B cell (primary cell): ENCODE measurements around the gene ARL13A. TPM values are rescaled to one million over a fixed set of nuclear protein-coding genes. Genes with fewer than 3 reads are reported as not detected.
A peak's percentile ranks its signal among the peaks of the same experiment; 100 is the strongest.

Experiments used
- ATAC-seq: fragments of 200-7000 bp; cut with Tn5 transposase; one replicate; pipeline ENCODE4 v1.10.0; 2021; ENCODE audit warnings: low read depth, mild to moderate bottlenecking, moderate number of reproducible peaks, moderate library complexity
- CTCF ChIA-PET: fragments of 350-600 bp; sonication (Branson Sonifier 250); formaldehyde crosslinking; loops from one replicate; lab custom pipeline; 2021; ENCODE audit warnings: antibody characterized with exemption, inconsistent platforms; lab: Charles Lee
- POLR2A ChIA-PET: fragments of 350-600 bp; sonication (Branson Sonifier 250); formaldehyde crosslinking; loops from one replicate; lab custom pipeline; 2021; ENCODE audit warnings: antibody characterized with exemption; lab: Charles Lee
- DNase-seq: peaks from one replicate; pipeline ENCODE4 v3.0.0; 2013
- H2AFZ ChIP-seq: 2 replicates; pipeline ENCODE4 v1.6.1; 2012; ENCODE audit warnings: mild to moderate bottlenecking, low read depth, low read length; ENCODE audit not compliant: insufficient read depth, poor library complexity, severe bottlenecking
- H3K27ac ChIP-seq, 2 donors: 1 replicate in 1 of 2; 2 replicates in 1 of 2; pipeline ENCODE4 v1.5.1; 2012 to 2013; ENCODE audit warnings: low read length in 2 of 2, mild to moderate bottlenecking in 2 of 2, moderate library complexity in 1 of 2
- H3K27me3 ChIP-seq, 4 experiments: fragments of 200-600 bp in 1 of 4; sonication (generic) in 1 of 4; replicated peaks in 1 of 4; 1 replicate in 2 of 4; 2 replicates in 2 of 4; pipeline versions ENCODE4 v1.6.1 to v1.7.0; 2013 to 2016; ENCODE audit warnings: low read length in 3 of 4, mild to moderate bottlenecking in 2 of 4, mixed read lengths in 1 of 4, moderate library complexity in 1 of 4; ENCODE audit not compliant: insufficient read depth in 4 of 4, control insufficient read depth in 3 of 4; ENCODE audit errors: control extremely low read depth in 1 of 4
- H3K36me3 ChIP-seq, 2 experiments: replicated peaks in 1 of 2; 1 replicate in 1 of 2; 2 replicates in 1 of 2; pipeline versions ENCODE4 v1.6.1 to v1.7.1; 2013; ENCODE audit warnings: low read length in 1 of 2; ENCODE audit not compliant: insufficient read depth in 2 of 2, control insufficient read depth in 1 of 2; ENCODE audit errors: control extremely low read depth in 1 of 2, extremely low read depth in 1 of 2
- H3K4me1 ChIP-seq, 2 donors: fragments of 200-600 bp in 1 of 2; sonication (generic) in 1 of 2; 1 replicate in 1 of 2; 2 replicates in 1 of 2; pipeline versions ENCODE4 v1.5.1 to v1.6.1; 2013 to 2017; ENCODE audit warnings: low read length in 2 of 2; ENCODE audit not compliant: control insufficient read depth in 2 of 2, insufficient read depth in 2 of 2
- H3K4me2 ChIP-seq: replicated peaks from 2 replicates; pipeline ENCODE3; 2012; ENCODE audit warnings: mild to moderate bottlenecking, low read depth, low read length; ENCODE audit not compliant: poor library complexity, severe bottlenecking
- H3K4me3 ChIP-seq, 5 experiments: fragments of 200-600 bp in 1 of 5; sonication (generic) in 1 of 5; 1 replicate in 3 of 5; 2 replicates in 2 of 5; pipeline versions ENCODE4 v1.5.1 to v1.7.0; 2011 to 2016; ENCODE audit warnings: low read length in 4 of 5, mild to moderate bottlenecking in 4 of 5, low read depth in 2 of 5, control low read depth in 1 of 5, moderate library complexity in 1 of 5; ENCODE audit not compliant: insufficient read depth in 1 of 5; ENCODE audit errors: control extremely low read depth in 1 of 5, extremely low read depth in 1 of 5
- H3K79me2 ChIP-seq: fragments of 200-600 bp; sonication (generic); one replicate; pipeline ENCODE4 v1.6.0; 2016; ENCODE audit warnings: low read length; ENCODE audit not compliant: control insufficient read depth, insufficient read depth
- H3K9ac ChIP-seq: fragments of 200-600 bp; sonication (generic); 2 replicates; pipeline ENCODE4 v1.6.1; 2017; ENCODE audit warnings: mild to moderate bottlenecking, low read length, moderate library complexity
- H3K9me3 ChIP-seq, 3 donors: one replicate each; pipeline versions ENCODE4 v1.6.1 to v1.7.1; 2013; ENCODE audit warnings: low read length in 2 of 3; ENCODE audit not compliant: control insufficient read depth in 2 of 3, insufficient read depth in 1 of 3; ENCODE audit errors: control extremely low read depth in 1 of 3
- H4K20me1 ChIP-seq: 2 replicates; pipeline ENCODE4 v1.6.0; 2012; ENCODE audit warnings: mild to moderate bottlenecking, low read length; ENCODE audit not compliant: insufficient read depth, control insufficient read depth, poor library complexity, severe bottlenecking
- H3K27ac Mint-ChIP-seq: one replicate; pipeline ENCODE4 v1.8.0; 2021; ENCODE audit warnings: mixed read lengths
- H3K27me3 Mint-ChIP-seq: one replicate; pipeline ENCODE4 v1.8.0; 2021; ENCODE audit warnings: mixed read lengths
- H3K4me1 Mint-ChIP-seq: one replicate; pipeline ENCODE4 v1.8.0; 2021; ENCODE audit warnings: mixed read lengths
- H3K4me3 Mint-ChIP-seq: one replicate; pipeline ENCODE4 v1.8.0; 2021; ENCODE audit warnings: mixed read lengths
- H3K9me3 Mint-ChIP-seq: one replicate; pipeline ENCODE4 v1.8.0; 2022; ENCODE audit warnings: mixed read lengths; ENCODE audit not compliant: insufficient read depth
- EZH2 ChIP-seq: IDR thresholded peaks from 2 replicates; pipeline ENCODE4 v1.6.1; 2012; ENCODE audit warnings: borderline replicate concordance, low read depth, mild to moderate bottlenecking, moderate library complexity, low read length; ENCODE audit not compliant: insufficient read depth, poor library complexity, severe bottlenecking
- WGBS: methylation state at CpG from one replicate; pipeline ENCODE4 v1.1.5; 2013; ENCODE audit warnings: missing lambda C conversion rate; ENCODE audit not compliant: insufficient coverage; 5-methylcytosine and 5-hydroxymethylcytosine counted together
- intact Hi-C: fragments of 100-400 bp; cut with micrococcal nuclease; formaldehyde crosslinking; loops from one replicate; pipeline ENCODE4 v1.10.0; 2022
- polyA plus RNA-seq: library from polyadenylated mRNA; depleted of rRNA; stranded (reverse); fragments of >200 nt; gene quantifications from 2 replicates; pipeline ENCODE4 v1.2.3, GENCODE V29; 2012
- total RNA-seq, 2 donors: library from RNA; stranded (reverse); fragments of 120-200 nt in 1 of 2; gene quantifications; 1 replicate in 1 of 2; 2 replicates in 1 of 2; pipeline versions ENCODE4 v1.2.3 to v1.2.4, GENCODE V29; 2013 to 2022
- TF ChIP-seq, protein P1 (sequence below): fragments of 200-600 bp; IDR thresholded peaks from one replicate; pipeline ENCODE4 v1.8.0; 2022; ENCODE audit warnings: antibody characterized with exemption, mild to moderate bottlenecking

Gene ARL13A
- total and polyA plus RNA-seq, 2 donors (not counting 1 experiment from before 2014, with no cell fraction given), result not detected

- Histone ChIP-seq H3K9me3 (peaks cover 0 to 2% (median 0%) of the 10 kb centered on the region in 3 donors), H3K36me3 (no peaks in the 10 kb centered on the region), H4K20me1 (no peaks in the 10 kb centered on the region), H3K4me3 (no peak overlapping the region), H2AFZ (no peak overlapping the region), H3K9ac (peak overlapping the region; percentile 7), H3K4me2 (peak overlapping the region; percentile 36), H3K79me2 (no peaks in the 10 kb centered on the region), H3K4me1 (peaks cover 9 to 39% of the 10 kb centered on the region in 2 donors), H3K27me3 (no peaks in the 10 kb centered on the region), H3K27ac (no peak overlapping the region)
- CTCF ChIA-PET, result no interaction called here
- 100% methylated on average over 1 of the region's 2 CpGs for WGBS
- DNase-seq (no peak), ATAC-seq (no peak)
- H3K9me3 Mint-ChIP-seq, result no peaks in the 10 kb centered on the region
- H3K27ac Mint-ChIP-seq, result no peak overlapping the region
- TF ChIP-seq, protein P1, sequence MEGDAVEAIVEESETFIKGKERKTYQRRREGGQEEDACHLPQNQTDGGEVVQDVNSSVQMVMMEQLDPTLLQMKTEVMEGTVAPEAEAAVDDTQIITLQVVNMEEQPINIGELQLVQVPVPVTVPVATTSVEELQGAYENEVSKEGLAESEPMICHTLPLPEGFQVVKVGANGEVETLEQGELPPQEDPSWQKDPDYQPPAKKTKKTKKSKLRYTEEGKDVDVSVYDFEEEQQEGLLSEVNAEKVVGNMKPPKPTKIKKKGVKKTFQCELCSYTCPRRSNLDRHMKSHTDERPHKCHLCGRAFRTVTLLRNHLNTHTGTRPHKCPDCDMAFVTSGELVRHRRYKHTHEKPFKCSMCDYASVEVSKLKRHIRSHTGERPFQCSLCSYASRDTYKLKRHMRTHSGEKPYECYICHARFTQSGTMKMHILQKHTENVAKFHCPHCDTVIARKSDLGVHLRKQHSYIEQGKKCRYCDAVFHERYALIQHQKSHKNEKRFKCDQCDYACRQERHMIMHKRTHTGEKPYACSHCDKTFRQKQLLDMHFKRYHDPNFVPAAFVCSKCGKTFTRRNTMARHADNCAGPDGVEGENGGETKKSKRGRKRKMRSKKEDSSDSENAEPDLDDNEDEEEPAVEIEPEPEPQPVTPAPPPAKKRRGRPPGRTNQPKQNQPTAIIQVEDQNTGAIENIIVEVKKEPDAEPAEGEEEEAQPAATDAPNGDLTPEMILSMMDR, result no peak
- TF ChIP-seq EZH2, result no peak
- POLR2A ChIA-PET, result no interaction called here
- intact Hi-C loops, result loop anchor here (5.0 to 10.0 kb wide), 2 partner anchors 102 to 171 kb away; partner anchors contain the start of genes CENPI and CSTF2
- no peaks in the 10 kb centered on the region for H3K27me3 Mint-ChIP-seq
- peak overlapping the region; percentile 69 for H3K4me3 Mint-ChIP-seq
- peaks cover 46% of the 10 kb centered on the region for H3K4me1 Mint-ChIP-seq
Observed at GRCh38 chrX:100926453-100926852, 43.1 kb upstream of the ARL13A start.
